ENCODE data around the gene VKORC1.
A peak's percentile ranks its signal among the peaks of the same experiment; 100 is the strongest.

Gene VKORC1

GRCh38 chr16:31112711-31113110 lies 18.1 kb upstream of the VKORC1 start:
- Histone ChIP-seq H3K36me3 (replicated peaks in 1 of 2; ENCODE audit: control insufficient read depth in 2 of 2, insufficient read depth in 2 of 2, low read length in 2 of 2) (peaks cover 31 to 43% of the 10 kb centered on the region in 2 donors), H3K9me3 (replicated peaks in 1 of 2; ENCODE audit: control insufficient read depth in 2 of 2, insufficient read depth in 1 of 2, low read depth in 1 of 2, low read length in 2 of 2) (peaks cover 0 to 1% of the 10 kb centered on the region in 2 donors), H3K14ac (ENCODE audit: low read length) (no peak overlapping the region), H3K79me1 (ENCODE audit: low read depth, low read length) (peaks cover 8% of the 10 kb centered on the region), H3K27me3 (ENCODE audit: control insufficient read depth in 3 of 3, insufficient read depth in 3 of 3, low read depth in 1 of 3, low read length in 3 of 3) (no peaks in the 10 kb centered on the region), H2BK120ac (ENCODE audit: low read depth, low read length) (no peak overlapping the region), H2AK5ac (ENCODE audit: low read depth, low read length) (no peak overlapping the region), H3K4me3 (ENCODE audit: low read length in 2 of 2) (no peak overlapping the region), H3K23ac (ENCODE audit: low read depth, low read length, poor library complexity) (no peak overlapping the region), H3K4me2 (ENCODE audit: insufficient read depth, low read length, poor library complexity, severe bottlenecking) (no peak overlapping the region), H2BK12ac (ENCODE audit: low read length) (no peak overlapping the region), H3K27ac (replicated peaks; ENCODE audit: low read length) (no peak overlapping the region), H3K9ac (ENCODE audit: low read depth, low read length, poor library complexity) (no peak overlapping the region), H2AFZ (ENCODE audit: low read length) (no peak overlapping the region), H2BK5ac (ENCODE audit: low read length) (no peak overlapping the region), H2BK15ac (ENCODE audit: low read length) (no peak overlapping the region), H4K8ac (ENCODE audit: low read depth, low read length) (no peak overlapping the region), H3K4ac (ENCODE audit: low read length) (no peak overlapping the region), H4K91ac (ENCODE audit: low read depth, low read length, poor library complexity) (no peak overlapping the region), H3K18ac (ENCODE audit: low read length) (no peak overlapping the region), H3K4me1 (ENCODE audit: control insufficient read depth in 2 of 2, insufficient read depth in 1 of 2, low read depth in 1 of 2, low read length in 2 of 2) (peaks cover 0 to 7% of the 10 kb centered on the region in 2 donors)
- no peak for DNase-seq (ENCODE audit: low spot score)
- WGBS, 2 donors (ENCODE audit: extremely low coverage in 2 of 2, insufficient read length in 2 of 2, insufficient replicate concordance in 1 of 2) = no CpG with 5 or more reads among the region's 2 CpGs

GRCh38 chr16:31111881-31112466 lies 17.4 kb upstream of the VKORC1 start:
- Histone ChIP-seq H3K23ac (ENCODE audit: low read depth, low read length, poor library complexity) (no peak overlapping the region), H3K79me1 (ENCODE audit: low read depth, low read length) (peaks cover 8% of the 10 kb centered on the region), H3K4me2 (ENCODE audit: insufficient read depth, low read length, poor library complexity, severe bottlenecking) (no peak overlapping the region), H3K4ac (ENCODE audit: low read length) (no peak overlapping the region), H2AFZ (ENCODE audit: low read length) (no peak overlapping the region), H4K91ac (ENCODE audit: low read depth, low read length, poor library complexity) (no peak overlapping the region), H3K14ac (ENCODE audit: low read length) (no peak overlapping the region), H3K27me3 (ENCODE audit: control insufficient read depth in 3 of 3, insufficient read depth in 3 of 3, low read depth in 1 of 3, low read length in 3 of 3) (no peaks in the 10 kb centered on the region), H3K4me3 (ENCODE audit: low read length in 2 of 2) (no peak overlapping the region), H2BK120ac (ENCODE audit: low read depth, low read length) (no peak overlapping the region), H3K9ac (ENCODE audit: low read depth, low read length, poor library complexity) (no peak overlapping the region), H2BK5ac (ENCODE audit: low read length) (no peak overlapping the region), H3K9me3 (replicated peaks in 1 of 2; ENCODE audit: control insufficient read depth in 2 of 2, insufficient read depth in 1 of 2, low read depth in 1 of 2, low read length in 2 of 2) (peaks cover 0 to 1% of the 10 kb centered on the region in 2 donors), H3K27ac (replicated peaks; ENCODE audit: low read length) (no peak overlapping the region), H3K4me1 (ENCODE audit: control insufficient read depth in 2 of 2, insufficient read depth in 1 of 2, low read depth in 1 of 2, low read length in 2 of 2) (peaks cover 0 to 7% of the 10 kb centered on the region in 2 donors), H3K36me3 (replicated peaks in 1 of 2; ENCODE audit: control insufficient read depth in 2 of 2, insufficient read depth in 2 of 2, low read length in 2 of 2) (peaks cover 31 to 43% of the 10 kb centered on the region in 2 donors), H2BK12ac (ENCODE audit: low read length) (no peak overlapping the region), H4K8ac (ENCODE audit: low read depth, low read length) (no peak overlapping the region), H2BK15ac (ENCODE audit: low read length) (no peak overlapping the region), H3K18ac (ENCODE audit: low read length) (no peak overlapping the region), H2AK5ac (ENCODE audit: low read depth, low read length) (no peak overlapping the region)
- no peak for DNase-seq (ENCODE audit: low spot score)
- no CpG with 5 or more reads among the region's 23 CpGs for WGBS, 2 donors (ENCODE audit: extremely low coverage in 2 of 2, insufficient read length in 2 of 2, insufficient replicate concordance in 1 of 2)

DNA sequence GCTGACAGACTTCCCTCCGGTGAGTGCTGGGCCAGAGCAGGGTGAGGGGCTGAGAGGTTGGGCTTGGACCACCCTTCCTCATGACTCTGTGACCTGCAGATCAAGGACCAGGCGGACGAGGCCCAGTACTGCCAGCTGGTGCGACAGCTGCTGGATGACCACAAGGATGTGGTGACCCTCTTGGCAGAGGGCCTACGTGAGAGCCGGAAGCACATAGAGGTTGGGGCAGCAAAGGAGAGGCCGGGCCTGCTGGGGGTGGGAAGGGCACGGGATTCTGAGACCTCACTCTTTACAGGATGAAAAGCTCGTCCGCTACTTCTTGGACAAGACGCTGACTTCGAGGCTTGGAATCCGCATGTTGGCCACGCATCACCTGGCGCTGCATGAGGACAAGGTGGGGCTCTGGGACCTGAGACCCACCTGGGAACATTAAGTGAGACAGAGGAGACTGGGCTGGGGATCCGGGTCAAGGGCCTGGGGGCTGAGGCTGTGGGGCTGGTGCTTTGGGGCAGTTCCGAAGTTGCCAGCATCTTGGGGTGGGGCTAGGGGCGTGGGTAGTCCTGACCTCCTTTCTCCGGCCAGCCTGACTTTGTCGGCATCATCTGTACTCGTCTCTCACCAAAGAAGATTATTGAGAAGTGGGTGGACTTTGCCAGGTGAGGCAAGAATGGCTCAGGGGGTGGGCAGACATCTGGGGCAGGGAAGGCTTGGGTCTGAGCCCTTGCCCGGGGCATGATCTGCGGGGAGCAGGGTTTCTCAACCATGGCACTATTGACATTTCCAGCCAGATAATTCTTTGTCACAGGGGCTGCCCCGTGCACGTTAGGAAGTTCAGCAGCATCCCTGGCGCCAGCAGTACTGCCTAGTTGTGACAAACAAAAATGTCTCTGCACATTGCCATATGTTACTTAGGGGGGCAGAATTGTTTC lies 15.8 kb upstream of the VKORC1 start:
- H3K27me3 ChIP-seq (ENCODE audit: control insufficient read depth in 3 of 3, insufficient read depth in 3 of 3, low read depth in 1 of 3, low read length in 3 of 3) = no peaks in the 10 kb centered on the region

GRCh38 chr16:31109622-31110021 lies 15.0 kb upstream of the VKORC1 start:
- peak overlapping the region; percentile 68 to 83 for H3K4me3 ChIP-seq (ENCODE audit: low read length in 2 of 2)
- H3K14ac ChIP-seq (ENCODE audit: low read length) = no peak overlapping the region
- no peak overlapping the region for H2BK12ac ChIP-seq (ENCODE audit: low read length)
- WGBS, 2 donors (ENCODE audit: extremely low coverage in 2 of 2, insufficient read length in 2 of 2, insufficient replicate concordance in 1 of 2) = no CpG with 5 or more reads among the region's 12 CpGs
- no peak overlapping the region for H2BK15ac ChIP-seq (ENCODE audit: low read length)
- H4K8ac ChIP-seq (ENCODE audit: low read depth, low read length) = no peak overlapping the region
- H3K4ac ChIP-seq (ENCODE audit: low read length) = no peak overlapping the region
- no peak overlapping the region for H3K18ac ChIP-seq (ENCODE audit: low read length)
- H3K9ac ChIP-seq (ENCODE audit: low read depth, low read length, poor library complexity) = no peak overlapping the region
- H2AFZ ChIP-seq (ENCODE audit: low read length) = no peak overlapping the region
- H3K27ac ChIP-seq (replicated peaks; ENCODE audit: low read length) = no peak overlapping the region
- peaks cover 0 to 7% of the 10 kb centered on the region in 2 donors for H3K4me1 ChIP-seq (ENCODE audit: control insufficient read depth in 2 of 2, insufficient read depth in 1 of 2, low read depth in 1 of 2, low read length in 2 of 2)
- no peak overlapping the region for H2AK5ac ChIP-seq (ENCODE audit: low read depth, low read length)
- peak overlapping the region; percentile 80 for H3K23ac ChIP-seq (ENCODE audit: low read depth, low read length, poor library complexity)
- no peak overlapping the region for H3K4me2 ChIP-seq (ENCODE audit: insufficient read depth, low read length, poor library complexity, severe bottlenecking)
- no peak overlapping the region for H2BK120ac ChIP-seq (ENCODE audit: low read depth, low read length)
- peaks cover 31 to 43% of the 10 kb centered on the region in 2 donors for H3K36me3 ChIP-seq (replicated peaks in 1 of 2; ENCODE audit: control insufficient read depth in 2 of 2, insufficient read depth in 2 of 2, low read length in 2 of 2)
- H3K27me3 ChIP-seq (ENCODE audit: control insufficient read depth in 3 of 3, insufficient read depth in 3 of 3, low read depth in 1 of 3, low read length in 3 of 3) = no peaks in the 10 kb centered on the region
- H3K79me1 ChIP-seq (ENCODE audit: low read depth, low read length) = peaks cover 8% of the 10 kb centered on the region
- H3K9me3 ChIP-seq (replicated peaks in 1 of 2; ENCODE audit: control insufficient read depth in 2 of 2, insufficient read depth in 1 of 2, low read depth in 1 of 2, low read length in 2 of 2) = peaks cover 0 to 1% of the 10 kb centered on the region in 2 donors
- no peak overlapping the region for H4K91ac ChIP-seq (ENCODE audit: low read depth, low read length, poor library complexity)
- peak overlapping the region; percentile 39 for H2BK5ac ChIP-seq (ENCODE audit: low read length)
- DNase-seq (ENCODE audit: low spot score) = no peak

More for the DNA sequence above, 15.8 kb upstream of the VKORC1 start:
- H2BK120ac ChIP-seq (ENCODE audit: low read depth, low read length) = no peak overlapping the region
- no CpG with 5 or more reads among the region's 26 CpGs for WGBS, 2 donors (ENCODE audit: extremely low coverage in 2 of 2, insufficient read length in 2 of 2, insufficient replicate concordance in 1 of 2)
- no peak overlapping the region for H3K27ac ChIP-seq (replicated peaks; ENCODE audit: low read length)
- H3K4me3 ChIP-seq (ENCODE audit: low read length in 2 of 2) = peak overlapping the region; percentile 12 to 68
- H4K91ac ChIP-seq (ENCODE audit: low read depth, low read length, poor library complexity) = no peak overlapping the region
- no peak overlapping the region for H4K8ac ChIP-seq (ENCODE audit: low read depth, low read length)
- no peak overlapping the region for H2BK15ac ChIP-seq (ENCODE audit: low read length)
- H3K9me3 ChIP-seq (replicated peaks in 1 of 2; ENCODE audit: control insufficient read depth in 2 of 2, insufficient read depth in 1 of 2, low read depth in 1 of 2, low read length in 2 of 2) = peaks cover 0 to 1% of the 10 kb centered on the region in 2 donors
- H3K23ac ChIP-seq (ENCODE audit: low read depth, low read length, poor library complexity) = no peak overlapping the region
- H3K18ac ChIP-seq (ENCODE audit: low read length) = no peak overlapping the region
- H2BK5ac ChIP-seq (ENCODE audit: low read length) = no peak overlapping the region
- no peak overlapping the region for H2AFZ ChIP-seq (ENCODE audit: low read length)
- DNase-seq (ENCODE audit: low spot score) = no peak
- peak overlapping the region; percentile 44 for H3K9ac ChIP-seq (ENCODE audit: low read depth, low read length, poor library complexity)
- H3K79me1 ChIP-seq (ENCODE audit: low read depth, low read length) = peaks cover 8% of the 10 kb centered on the region
- H2BK12ac ChIP-seq (ENCODE audit: low read length) = no peak overlapping the region
- peaks cover 31 to 43% of the 10 kb centered on the region in 2 donors for H3K36me3 ChIP-seq (replicated peaks in 1 of 2; ENCODE audit: control insufficient read depth in 2 of 2, insufficient read depth in 2 of 2, low read length in 2 of 2)
- no peak overlapping the region for H3K4ac ChIP-seq (ENCODE audit: low read length)
- no peak overlapping the region for H3K14ac ChIP-seq (ENCODE audit: low read length)
- H2AK5ac ChIP-seq (ENCODE audit: low read depth, low read length) = no peak overlapping the region
- H3K4me1 ChIP-seq (ENCODE audit: control insufficient read depth in 2 of 2, insufficient read depth in 1 of 2, low read depth in 1 of 2, low read length in 2 of 2) = peaks cover 0 to 7% of the 10 kb centered on the region in 2 donors
- no peak overlapping the region for H3K4me2 ChIP-seq (ENCODE audit: insufficient read depth, low read length, poor library complexity, severe bottlenecking)
